Measurements from ENCODE around the gene TST. TPM values are rescaled to one million over a fixed set of nuclear protein-coding genes. Genes with fewer than 3 reads are reported as not detected.

TST gene
- polyA plus RNA-seq, 3 donors = 17.3 to 41.7 (median 34.5) TPM

DNA sequence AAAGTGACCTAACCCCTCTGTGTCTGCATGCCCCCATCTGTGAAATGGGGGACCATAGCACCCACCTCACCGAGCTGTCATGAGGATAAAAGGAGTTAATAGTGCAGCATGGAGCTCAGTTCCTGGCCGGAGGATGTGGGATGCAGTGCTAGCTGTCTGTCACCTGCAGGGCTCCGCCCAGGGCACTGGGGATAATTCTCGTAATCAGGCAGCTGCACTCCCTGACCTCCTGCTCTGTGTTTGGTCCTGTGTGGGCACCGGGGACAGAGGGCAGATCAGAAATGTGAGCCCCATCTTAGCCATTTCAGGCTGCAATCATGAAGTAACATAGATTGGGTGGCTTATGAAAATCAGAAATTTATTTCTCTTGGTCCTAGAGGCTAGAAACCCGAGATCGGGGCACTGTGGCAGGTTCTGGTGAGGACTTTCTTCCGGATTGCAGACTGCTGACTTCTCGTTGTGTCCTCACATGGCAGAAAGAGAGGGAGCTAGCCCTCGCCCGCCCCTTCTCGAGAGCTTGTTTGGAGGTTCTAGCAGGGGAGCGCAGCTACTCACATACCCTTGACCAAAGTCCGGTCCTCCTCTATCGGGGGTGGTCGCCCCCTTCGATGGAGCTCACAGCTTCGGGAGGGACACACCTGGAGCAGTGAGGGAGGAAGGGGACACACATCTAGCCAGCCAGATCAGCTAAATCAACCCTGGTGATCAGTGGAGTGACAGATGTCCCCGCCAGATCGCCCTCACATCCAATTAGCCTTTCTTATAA lies 35.5 kb upstream of the TST start:
- H3K4me1 ChIP-seq (ENCODE audit: control insufficient read depth in 1 of 2, insufficient read depth in 2 of 2, low read length in 2 of 2) = peaks cover 27 to 41% of the 10 kb centered on the region in 2 donors
- no peak for DNase-seq
- H3K79me2 ChIP-seq (ENCODE audit: insufficient read depth, low read length) = no peaks in the 10 kb centered on the region
- intact Hi-C loops (cut with micrococcal nuclease) = no loop called here
- H3K9me3 ChIP-seq (replicated peaks in 1 of 2; ENCODE audit: control insufficient read depth in 1 of 2, insufficient read depth in 1 of 2, low read length in 2 of 2) = no peaks in the 10 kb centered on the region
- peaks cover 1 to 13% (median 2%) of the 10 kb centered on the region in 3 donors for H3K27me3 Mint-ChIP-seq (ENCODE audit: low read depth in 3 of 3)
- WGBS (ENCODE audit: insufficient coverage) = 95% methylated on average over 10 of the region's 20 CpGs
- peaks cover 20 to 54% of the 10 kb centered on the region in 2 donors for H3K36me3 ChIP-seq (replicated peaks in 1 of 2; ENCODE audit: control insufficient read depth in 1 of 2, insufficient read depth in 2 of 2, low read length in 2 of 2)
- H4K20me1 ChIP-seq (ENCODE audit: insufficient read depth, low read length) = peaks cover 4% of the 10 kb centered on the region
- no peaks in the 10 kb centered on the region for H3K9me3 Mint-ChIP-seq
- H3K27me3 ChIP-seq (ENCODE audit: control insufficient read depth in 2 of 2, insufficient read depth in 2 of 2, low read length in 2 of 2) = no peaks in the 10 kb centered on the region
- no peak overlapping the region for H3K4me2 ChIP-seq (replicated peaks; ENCODE audit: extremely low read depth, low read length, poor library complexity, severe bottlenecking)
- no peak overlapping the region for H2AFZ ChIP-seq (ENCODE audit: insufficient read depth, low read depth, low read length, poor library complexity, severe bottlenecking)
- no peak overlapping the region for H3K4me3 ChIP-seq (replicated peaks in 1 of 3; ENCODE audit: low read depth in 2 of 3, low read length in 3 of 3)
- TF ChIP-seq CTCF (IDR thresholded peaks at IDR 0.05) = no peak
- H3K9ac ChIP-seq (ENCODE audit: insufficient read depth, low read length, poor library complexity, severe bottlenecking) = no peak overlapping the region
- no peak overlapping the region for H3K4me3 Mint-ChIP-seq
- H3K27ac ChIP-seq (ENCODE audit: low read depth in 1 of 2, low read length in 2 of 2) = no peak overlapping the region
- H3K36me3 Mint-ChIP-seq = peaks cover 43 to 44% of the 10 kb centered on the region in 2 donors
- H3K27ac Mint-ChIP-seq = no peak overlapping the region
- H3K4me1 Mint-ChIP-seq = peaks cover 35% of the 10 kb centered on the region

GRCh38 chr22:37054056-37054395 lies 34.8 kb upstream of the TST start:
- 95% methylated on average over 7 of the region's 8 CpGs for WGBS (ENCODE audit: insufficient coverage)
- intact Hi-C loops (cut with micrococcal nuclease) = no loop called here
- Histone ChIP-seq H3K79me2 (ENCODE audit: insufficient read depth, low read length) (no peaks in the 10 kb centered on the region), H3K27me3 (ENCODE audit: control insufficient read depth in 2 of 2, insufficient read depth in 2 of 2, low read length in 2 of 2) (no peaks in the 10 kb centered on the region), H2AFZ (ENCODE audit: insufficient read depth, low read depth, low read length, poor library complexity, severe bottlenecking) (no peak overlapping the region), H3K27ac (ENCODE audit: low read depth in 1 of 2, low read length in 2 of 2) (no peak overlapping the region), H4K20me1 (ENCODE audit: insufficient read depth, low read length) (peaks cover 4% of the 10 kb centered on the region), H3K4me2 (replicated peaks; ENCODE audit: extremely low read depth, low read length, poor library complexity, severe bottlenecking) (no peak overlapping the region), H3K36me3 (replicated peaks in 1 of 2; ENCODE audit: control insufficient read depth in 1 of 2, insufficient read depth in 2 of 2, low read length in 2 of 2) (peaks cover 18 to 49% of the 10 kb centered on the region in 2 donors), H3K4me1 (ENCODE audit: control insufficient read depth in 1 of 2, insufficient read depth in 2 of 2, low read length in 2 of 2) (peaks cover 28 to 41% of the 10 kb centered on the region in 2 donors), H3K4me3 (replicated peaks in 1 of 3; ENCODE audit: low read depth in 2 of 3, low read length in 3 of 3) (no peak overlapping the region), H3K9me3 (replicated peaks in 1 of 2; ENCODE audit: control insufficient read depth in 1 of 2, insufficient read depth in 1 of 2, low read length in 2 of 2) (no peaks in the 10 kb centered on the region), H3K9ac (ENCODE audit: insufficient read depth, low read length, poor library complexity, severe bottlenecking) (no peak overlapping the region)
- H3K4me1 Mint-ChIP-seq = peaks cover 35% of the 10 kb centered on the region
- H3K9me3 Mint-ChIP-seq = no peaks in the 10 kb centered on the region
- peaks cover 1 to 13% (median 2%) of the 10 kb centered on the region in 3 donors for H3K27me3 Mint-ChIP-seq (ENCODE audit: low read depth in 3 of 3)
- no peak for TF ChIP-seq CTCF (IDR thresholded peaks at IDR 0.05)
- no peak for DNase-seq
- H3K4me3 Mint-ChIP-seq = no peak overlapping the region
- peaks cover 38 to 40% of the 10 kb centered on the region in 2 donors for H3K36me3 Mint-ChIP-seq
- H3K27ac Mint-ChIP-seq = no peak overlapping the region

Data from CD14-positive monocyte (primary cell).